Measurements from ENCODE around the gene MRPS22. TPM values are rescaled to one million over a fixed set of nuclear protein-coding genes. Genes with fewer than 3 reads are reported as not detected.

MRPS22 gene
- total RNA-seq, 5 donors from 2014 or later (not counting 1 experiment from before 2014, with no cell fraction given) = 32.4 to 36.9 (median 33.9) TPM

- Histone ChIP-seq H3K9me3 (no peaks in the 10 kb centered on the region), H3K4me1 (ENCODE audit: control insufficient read depth in 1 of 2, extremely low read depth in 1 of 2, insufficient read depth in 2 of 2, low read length in 2 of 2) (no peaks in the 10 kb centered on the region), H3K27ac (ENCODE audit: low read length) (no peak overlapping the region), H3K27me3 (replicated peaks in 1 of 2; ENCODE audit: control insufficient read depth in 2 of 2, extremely low read depth in 1 of 2, insufficient read depth in 2 of 2, low read length in 1 of 2) (peaks cover 0 to 15% of the 10 kb centered on the region in 2 experiments), H3K36me3 (ENCODE audit: control insufficient read depth in 2 of 2, extremely low read depth in 1 of 2, insufficient read depth in 1 of 2, low read length in 1 of 2) (no peaks in the 10 kb centered on the region), H3K4me3 (ENCODE audit: control insufficient read depth in 1 of 2, extremely low read depth in 1 of 2, low read length in 1 of 2) (no peak overlapping the region)
- no peak for DNase-seq
- no peaks in the 10 kb centered on the region for H3K4me1 Mint-ChIP-seq
- H3K4me3 Mint-ChIP-seq = no peak overlapping the region
- WGBS (ENCODE audit: insufficient coverage) = 46% methylated on average over 2 of the region's 4 CpGs
- no peaks in the 10 kb centered on the region for H3K36me3 Mint-ChIP-seq
- H3K9me3 Mint-ChIP-seq = no peaks in the 10 kb centered on the region
- ChIA-PET POLR2A (no interaction called here), CTCF (no interaction called here)
- peaks cover 11 to 19% of the 10 kb centered on the region in 2 donors for H3K27me3 Mint-ChIP-seq
- H3K27ac Mint-ChIP-seq = no peak overlapping the region
- ATAC-seq (replicated peaks in 1 of 4) = no peak
Measured at GRCh38 chr3:139309880-139310279, 33.9 kb upstream of the MRPS22 start.

- no peak overlapping the region for H3K27ac ChIP-seq (ENCODE audit: low read length)
- Mint-ChIP-seq H3K4me1 (no peaks in the 10 kb centered on the region), H3K4me3 (no peak overlapping the region), H3K27ac (no peak overlapping the region), H3K9me3 (no peaks in the 10 kb centered on the region), H3K36me3 (no peaks in the 10 kb centered on the region), H3K27me3 (peaks cover 16% of the 10 kb centered on the region in 2 donors)
- ChIA-PET CTCF (interaction anchor here in 1 of 2 donors (0.6 kb wide), 1 partner anchor 516 kb away, joined by 6 read pairs; no protein-coding TSS in a partner anchor), POLR2A (no interaction called here)
- no peak overlapping the region for H3K4me3 ChIP-seq (ENCODE audit: control insufficient read depth in 1 of 2, extremely low read depth in 1 of 2, low read length in 1 of 2)
- H3K27me3 ChIP-seq (replicated peaks in 1 of 2; ENCODE audit: control insufficient read depth in 2 of 2, extremely low read depth in 1 of 2, insufficient read depth in 2 of 2, low read length in 1 of 2) = peaks cover 0 to 18% of the 10 kb centered on the region in 2 experiments
- no peaks in the 10 kb centered on the region for H3K4me1 ChIP-seq (ENCODE audit: control insufficient read depth in 1 of 2, extremely low read depth in 1 of 2, insufficient read depth in 2 of 2, low read length in 2 of 2)
- ATAC-seq (replicated peaks in 1 of 4) (no peak), DNase-seq (no peak)
- H3K9me3 ChIP-seq = no peaks in the 10 kb centered on the region
- H3K36me3 ChIP-seq (ENCODE audit: control insufficient read depth in 2 of 2, extremely low read depth in 1 of 2, insufficient read depth in 1 of 2, low read length in 1 of 2) = no peaks in the 10 kb centered on the region
- WGBS (ENCODE audit: insufficient coverage) = 86% methylated on average over 5 of the region's 8 CpGs
Measured at GRCh38 chr3:139310474-139310933, 33.3 kb upstream of the MRPS22 start.

GRCh38 chr3:139311557-139311956, 32.3 kb upstream of the MRPS22 start:
- no peaks in the 10 kb centered on the region for H3K4me1 Mint-ChIP-seq
- peaks cover 19 to 21% of the 10 kb centered on the region in 2 donors for H3K27me3 Mint-ChIP-seq
- no peak overlapping the region for H3K4me3 Mint-ChIP-seq
- H3K36me3 ChIP-seq (ENCODE audit: control insufficient read depth in 2 of 2, extremely low read depth in 1 of 2, insufficient read depth in 1 of 2, low read length in 1 of 2) = no peaks in the 10 kb centered on the region
- ATAC-seq (replicated peaks in 1 of 4) = no peak
- no peaks in the 10 kb centered on the region for H3K36me3 Mint-ChIP-seq
- no peaks in the 10 kb centered on the region for H3K9me3 Mint-ChIP-seq
- WGBS (ENCODE audit: insufficient coverage) = no CpG with 5 or more reads among the region's 1 CpG
- DNase-seq = no peak
- ChIA-PET CTCF (no interaction called here), POLR2A (no interaction called here)
- no peak overlapping the region for H3K27ac ChIP-seq (ENCODE audit: low read length)
- H3K4me1 ChIP-seq (ENCODE audit: control insufficient read depth in 1 of 2, extremely low read depth in 1 of 2, insufficient read depth in 2 of 2, low read length in 2 of 2) = no peaks in the 10 kb centered on the region
- H3K9me3 ChIP-seq = no peaks in the 10 kb centered on the region
- H3K4me3 ChIP-seq (ENCODE audit: control insufficient read depth in 1 of 2, extremely low read depth in 1 of 2, low read length in 1 of 2) = no peak overlapping the region
- no peak overlapping the region for H3K27ac Mint-ChIP-seq
- peaks cover 0 to 25% of the 10 kb centered on the region in 2 experiments for H3K27me3 ChIP-seq (replicated peaks in 1 of 2; ENCODE audit: control insufficient read depth in 2 of 2, extremely low read depth in 1 of 2, insufficient read depth in 2 of 2, low read length in 1 of 2)

GRCh38 chr3:139312416-139312815, 31.4 kb upstream of the MRPS22 start:
- no peaks in the 10 kb centered on the region for H3K9me3 Mint-ChIP-seq

GRCh38 chr3:139312959-139313358, 30.9 kb upstream of the MRPS22 start:
- Histone ChIP-seq H3K4me3 (ENCODE audit: control insufficient read depth in 1 of 2, extremely low read depth in 1 of 2, low read length in 1 of 2) (no peak overlapping the region), H3K27me3 (replicated peaks in 1 of 2; ENCODE audit: control insufficient read depth in 2 of 2, extremely low read depth in 1 of 2, insufficient read depth in 2 of 2, low read length in 1 of 2) (peaks cover 0 to 36% of the 10 kb centered on the region in 2 experiments), H3K4me1 (ENCODE audit: control insufficient read depth in 1 of 2, extremely low read depth in 1 of 2, insufficient read depth in 2 of 2, low read length in 2 of 2) (no peaks in the 10 kb centered on the region), H3K27ac (ENCODE audit: low read length) (no peak overlapping the region), H3K9me3 (no peaks in the 10 kb centered on the region), H3K36me3 (ENCODE audit: control insufficient read depth in 2 of 2, extremely low read depth in 1 of 2, insufficient read depth in 1 of 2, low read length in 1 of 2) (no peaks in the 10 kb centered on the region)
- no peaks in the 10 kb centered on the region for H3K36me3 Mint-ChIP-seq
- ChIA-PET POLR2A (no interaction called here), CTCF (no interaction called here)
- no peak overlapping the region for H3K27ac Mint-ChIP-seq
- no peaks in the 10 kb centered on the region for H3K4me1 Mint-ChIP-seq
- WGBS (ENCODE audit: insufficient coverage) = 94% methylated on average over 2 of the region's 2 CpGs
- H3K4me3 Mint-ChIP-seq = no peak overlapping the region
- no peaks in the 10 kb centered on the region for H3K9me3 Mint-ChIP-seq
- DNase-seq (no peak), ATAC-seq (replicated peaks in 1 of 4) (no peak)
- H3K27me3 Mint-ChIP-seq = peaks cover 21 to 22% of the 10 kb centered on the region in 2 donors

More at GRCh38 chr3:139312416-139312815, 31.4 kb upstream of the MRPS22 start:
- no peaks in the 10 kb centered on the region for H3K4me1 ChIP-seq (ENCODE audit: control insufficient read depth in 1 of 2, extremely low read depth in 1 of 2, insufficient read depth in 2 of 2, low read length in 2 of 2)
- ATAC-seq (replicated peaks in 1 of 4) (no peak), DNase-seq (no peak)
- H3K27me3 ChIP-seq (replicated peaks in 1 of 2; ENCODE audit: control insufficient read depth in 2 of 2, extremely low read depth in 1 of 2, insufficient read depth in 2 of 2, low read length in 1 of 2) = peaks cover 0 to 32% of the 10 kb centered on the region in 2 experiments
- H3K36me3 ChIP-seq (ENCODE audit: control insufficient read depth in 2 of 2, extremely low read depth in 1 of 2, insufficient read depth in 1 of 2, low read length in 1 of 2) = no peaks in the 10 kb centered on the region
- no peak overlapping the region for H3K4me3 ChIP-seq (ENCODE audit: control insufficient read depth in 1 of 2, extremely low read depth in 1 of 2, low read length in 1 of 2)
- no peaks in the 10 kb centered on the region for H3K36me3 Mint-ChIP-seq
- ChIA-PET CTCF (no interaction called here), POLR2A (no interaction called here)
- 71% methylated on average over 1 of the region's 1 CpG for WGBS (ENCODE audit: insufficient coverage)
- H3K27me3 Mint-ChIP-seq = peaks cover 20 to 21% of the 10 kb centered on the region in 2 donors
- H3K4me1 Mint-ChIP-seq = no peaks in the 10 kb centered on the region
- no peak overlapping the region for H3K27ac Mint-ChIP-seq
- H3K4me3 Mint-ChIP-seq = no peak overlapping the region
- no peaks in the 10 kb centered on the region for H3K9me3 ChIP-seq
- H3K27ac ChIP-seq (ENCODE audit: low read length) = no peak overlapping the region

GRCh38 chr3:139313921-139314320, 29.9 kb upstream of the MRPS22 start:
- no peak for ATAC-seq (replicated peaks in 1 of 4)
- H3K27me3 ChIP-seq (replicated peaks in 1 of 2; ENCODE audit: control insufficient read depth in 2 of 2, extremely low read depth in 1 of 2, insufficient read depth in 2 of 2, low read length in 1 of 2) = peaks cover 0 to 40% of the 10 kb centered on the region in 2 experiments
- no peaks in the 10 kb centered on the region for H3K4me1 ChIP-seq (ENCODE audit: control insufficient read depth in 1 of 2, extremely low read depth in 1 of 2, insufficient read depth in 2 of 2, low read length in 2 of 2)
- WGBS (ENCODE audit: insufficient coverage) = 83% methylated on average over 4 of the region's 5 CpGs
- H3K27ac Mint-ChIP-seq = no peak overlapping the region
- no peak overlapping the region for H3K4me3 ChIP-seq (ENCODE audit: control insufficient read depth in 1 of 2, extremely low read depth in 1 of 2, low read length in 1 of 2)
- H3K27me3 Mint-ChIP-seq = peaks cover 21 to 32% of the 10 kb centered on the region in 2 donors
- POLR2A ChIA-PET = no interaction called here
- H3K9me3 Mint-ChIP-seq = no peaks in the 10 kb centered on the region
- no peaks in the 10 kb centered on the region for H3K4me1 Mint-ChIP-seq
- CTCF ChIA-PET = no interaction called here
- H3K36me3 Mint-ChIP-seq = no peaks in the 10 kb centered on the region
- no peak for DNase-seq
- H3K4me3 Mint-ChIP-seq = no peak overlapping the region
- H3K9me3 ChIP-seq = no peaks in the 10 kb centered on the region
- no peak overlapping the region for H3K27ac ChIP-seq (ENCODE audit: low read length)
- H3K36me3 ChIP-seq (ENCODE audit: control insufficient read depth in 2 of 2, extremely low read depth in 1 of 2, insufficient read depth in 1 of 2, low read length in 1 of 2) = no peaks in the 10 kb centered on the region

- no peak overlapping the region for H3K4me3 ChIP-seq (ENCODE audit: control insufficient read depth in 1 of 2, extremely low read depth in 1 of 2, low read length in 1 of 2)
- no peaks in the 10 kb centered on the region for H3K9me3 Mint-ChIP-seq
- no peak overlapping the region for H3K27ac Mint-ChIP-seq
- CTCF ChIA-PET = no interaction called here
- H3K27me3 Mint-ChIP-seq = peaks cover 16 to 36% of the 10 kb centered on the region in 2 donors
- ATAC-seq (replicated peaks in 1 of 4) (no peak), DNase-seq (no peak)
- H3K36me3 ChIP-seq (ENCODE audit: control insufficient read depth in 2 of 2, extremely low read depth in 1 of 2, insufficient read depth in 1 of 2, low read length in 1 of 2) = no peaks in the 10 kb centered on the region
- H3K4me3 Mint-ChIP-seq = no peak overlapping the region
- no peaks in the 10 kb centered on the region for H3K4me1 Mint-ChIP-seq
- WGBS (ENCODE audit: insufficient coverage) = 78% methylated on average over 3 of the region's 6 CpGs
- H3K4me1 ChIP-seq (ENCODE audit: control insufficient read depth in 1 of 2, extremely low read depth in 1 of 2, insufficient read depth in 2 of 2, low read length in 2 of 2) = no peaks in the 10 kb centered on the region
- peaks cover 0 to 32% of the 10 kb centered on the region in 2 experiments for H3K27me3 ChIP-seq (replicated peaks in 1 of 2; ENCODE audit: control insufficient read depth in 2 of 2, extremely low read depth in 1 of 2, insufficient read depth in 2 of 2, low read length in 1 of 2)
- no peaks in the 10 kb centered on the region for H3K9me3 ChIP-seq
- no peak overlapping the region for H3K27ac ChIP-seq (ENCODE audit: low read length)
- POLR2A ChIA-PET = no interaction called here
- no peaks in the 10 kb centered on the region for H3K36me3 Mint-ChIP-seq
Measured at GRCh38 chr3:139317215-139317614, 26.6 kb upstream of the MRPS22 start.
